A172 (cell line): ENCODE results near the gene NRK. TPM values are rescaled to one million over a fixed set of nuclear protein-coding genes. Genes with fewer than 3 reads are reported as not detected.
"Not testable (repeated sequence)": the region's sequence is repeated elsewhere in the genome, so short reads cannot be mapped to it uniquely, and the experiment has no call there.

Experiments
- DNase-seq: peaks from one replicate; pipeline ENCODE4 v3.0.0-alpha.2; 2015; ENCODE audit warnings: low spot score
- total RNA-seq: library from RNA; depleted of rRNA; stranded (reverse); fragments of >200 nt; shearing (Covaris generic); gene quantifications from 2 replicates; pipeline ENCODE4 v1.2.3, GENCODE V29; 2014; rRNA removed

The NRK gene
- total RNA-seq, 1 experiment from 2014 or later = not detected

- DNase-seq = no peak
Measured at GRCh38 chrX:105882581-105883275, 60.4 kb downstream of the NRK start.

DNA sequence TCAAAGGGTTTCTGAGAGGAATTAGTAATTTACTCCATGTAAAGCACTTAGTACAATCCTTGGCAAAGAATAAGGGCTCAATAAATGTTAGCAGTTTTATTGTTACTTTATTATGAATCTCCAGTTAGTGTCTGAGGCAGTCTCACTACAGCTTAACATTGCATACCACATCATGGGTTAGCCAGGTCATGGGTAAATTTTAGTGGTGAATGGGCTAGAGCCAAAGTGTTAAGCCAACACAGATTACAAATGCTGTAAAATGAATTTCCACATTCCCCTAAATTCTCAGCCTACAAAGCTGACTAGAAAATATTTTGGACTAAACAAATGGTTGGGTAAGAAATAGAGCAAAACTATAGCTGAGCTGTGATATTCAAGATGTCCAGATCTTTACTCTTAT is 72.4 kb downstream of the NRK start:
- DNase-seq = no peak

- DNase-seq = no peak
Measured at GRCh38 chrX:105909576-105909975, 87.2 kb downstream of the NRK start.

- DNase-seq = no peak
Measured at GRCh38 chrX:105910563-105911105, 88.3 kb downstream of the NRK start.

DNA sequence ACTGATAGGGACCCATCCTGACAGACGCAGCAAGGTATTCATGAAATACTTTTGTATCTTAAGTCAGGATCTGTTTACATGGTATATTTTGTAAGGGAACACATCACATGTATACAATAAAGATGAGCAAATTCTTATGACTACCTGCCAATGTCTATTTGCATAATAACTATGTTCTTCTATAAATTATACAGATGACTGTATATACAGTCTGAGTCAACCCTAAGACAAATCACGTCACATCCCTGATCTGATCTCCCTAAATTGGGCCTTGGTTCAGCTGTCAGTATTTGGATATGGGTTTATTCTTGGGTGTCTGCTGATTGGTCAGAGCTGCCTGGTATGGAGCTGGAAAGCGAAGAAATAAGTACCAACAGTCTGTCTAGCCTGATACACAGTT is 122.9 kb downstream of the NRK start:
- DNase-seq = no peak

DNA sequence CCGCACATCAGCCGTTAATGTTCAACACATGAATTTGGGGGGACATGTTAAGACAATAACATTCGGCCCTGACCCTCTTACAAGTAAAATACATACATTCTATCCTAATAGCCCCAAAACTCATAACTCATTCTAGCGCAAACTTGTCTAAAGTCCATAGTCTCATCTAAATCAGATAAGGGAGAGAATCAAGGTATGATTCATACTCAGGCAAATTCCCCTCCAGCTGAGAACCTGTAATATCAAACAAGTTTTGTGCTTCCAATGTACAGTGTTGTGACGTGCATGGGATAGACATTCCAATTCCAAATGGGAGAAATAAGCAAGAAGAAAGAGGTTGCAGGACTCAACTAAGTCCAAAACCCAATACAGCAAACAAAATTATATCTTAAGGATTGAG is 147.1 kb downstream of the NRK start:
- no peak for DNase-seq

GRCh38 chrX:105972690-105973386 is 150.5 kb downstream of the NRK start:
- no peak for DNase-seq

DNA sequence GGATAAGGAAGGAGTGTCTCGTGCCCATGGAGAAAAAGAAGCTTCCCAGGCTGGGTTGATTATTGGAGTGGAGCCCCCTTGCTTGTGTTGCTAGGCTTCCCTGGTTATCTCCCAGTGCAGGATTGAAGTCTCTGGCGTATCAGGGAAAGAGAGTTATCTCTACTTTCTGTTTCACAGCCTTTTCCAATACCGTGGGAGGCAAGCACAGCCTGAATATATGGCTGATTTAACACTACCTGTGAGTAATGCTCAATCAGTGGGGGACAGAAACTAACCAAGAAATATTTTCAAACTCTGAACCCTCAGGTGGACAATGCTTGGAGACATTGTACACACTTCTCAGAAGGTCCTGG is 151.0 kb downstream of the NRK start:
- no peak for DNase-seq

DNA sequence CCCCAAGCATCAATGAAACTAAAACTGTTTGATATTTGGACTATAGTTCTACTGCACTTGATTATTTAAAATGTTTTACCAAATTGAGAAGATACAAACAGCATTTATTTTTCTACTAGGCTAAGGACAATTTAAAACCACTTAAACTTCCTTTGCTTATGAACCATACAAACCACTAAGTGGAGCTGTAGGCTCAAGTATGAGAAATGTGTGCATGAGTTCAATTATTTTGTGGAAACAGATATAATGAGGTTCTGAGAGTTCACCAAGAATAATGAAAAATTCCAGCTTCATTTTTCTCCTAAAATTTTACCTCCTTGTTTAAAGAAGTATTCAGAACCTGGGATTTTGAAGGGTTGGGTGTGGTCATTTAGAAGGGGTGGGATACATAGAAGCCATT is 153.0 kb downstream of the NRK start:
- DNase-seq = no peak

DNA sequence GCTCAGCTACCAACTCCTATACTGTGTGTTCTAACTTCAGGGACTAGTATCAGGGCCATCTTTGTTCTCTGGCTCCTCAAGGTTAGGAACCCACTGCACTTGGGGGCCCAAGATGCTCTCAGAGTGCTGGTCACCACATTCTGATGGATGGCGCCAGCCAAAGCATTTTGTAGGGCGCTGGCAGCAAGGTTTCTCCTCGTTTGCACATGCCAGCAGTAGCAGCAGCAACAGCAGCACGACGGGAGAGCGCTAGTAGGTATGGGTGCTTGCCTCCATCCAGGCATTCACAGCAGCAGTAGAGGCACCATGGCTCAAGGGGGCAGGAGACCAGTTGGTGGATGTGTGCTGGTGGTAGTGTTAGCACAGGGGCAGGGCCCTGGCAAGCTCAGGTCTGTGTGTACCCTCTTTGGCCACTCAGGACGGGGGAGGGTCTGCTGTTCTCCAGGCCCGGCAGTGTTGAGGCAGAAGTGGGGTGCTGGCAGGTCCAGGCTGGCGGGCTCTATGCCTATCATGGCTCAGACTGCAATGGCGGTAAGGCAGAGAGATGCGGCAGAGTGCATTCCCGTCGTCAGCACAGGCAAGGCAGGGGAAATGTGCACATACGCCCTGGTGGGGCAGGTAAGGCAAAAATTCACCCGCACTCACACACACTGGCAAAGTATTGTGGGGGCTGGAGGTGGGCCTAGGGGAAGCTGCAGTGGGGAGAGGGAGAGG is 159.6 kb downstream of the NRK start:
- no peak for DNase-seq

DNA sequence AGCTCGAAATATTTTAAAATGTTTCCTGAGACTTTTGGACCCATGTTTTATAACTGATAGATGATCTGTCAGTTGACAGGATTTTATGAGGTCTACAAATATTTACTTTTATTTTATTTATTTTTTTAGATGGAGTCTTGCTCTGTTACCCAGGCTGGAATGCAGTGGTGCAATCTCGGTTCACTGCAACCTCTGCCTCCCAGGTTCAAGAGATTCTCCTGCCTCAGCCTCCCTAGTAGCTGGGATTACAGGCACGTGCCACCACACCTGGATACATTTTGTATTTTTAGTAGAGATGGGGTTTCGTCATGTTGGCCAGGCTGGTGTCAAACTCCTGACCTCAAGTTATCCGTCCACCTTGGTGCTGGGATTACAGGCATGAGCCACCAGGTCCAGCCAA is 166.1 kb downstream of the NRK start:
- DNase-seq = not testable (repeated sequence)

DNA sequence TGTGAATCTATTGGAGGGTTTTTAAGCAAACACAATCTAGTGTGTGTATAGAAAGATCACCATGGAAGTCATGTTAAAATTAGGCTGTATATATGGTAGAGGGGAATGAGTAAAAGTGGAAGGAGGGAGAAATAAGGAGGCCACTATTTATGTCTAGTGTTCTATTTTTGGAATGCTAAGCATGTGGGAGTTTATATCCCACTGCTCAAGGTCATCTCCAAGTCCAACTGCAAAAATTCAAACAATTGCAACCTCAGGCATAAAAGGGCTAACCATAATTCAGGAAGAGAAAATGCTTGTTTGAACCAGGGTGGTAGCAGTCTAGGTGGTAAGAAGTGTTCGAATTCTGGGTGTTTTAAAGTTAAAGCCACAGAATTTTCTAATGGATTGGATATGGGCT is 177.0 kb downstream of the NRK start:
- DNase-seq = no peak

DNA sequence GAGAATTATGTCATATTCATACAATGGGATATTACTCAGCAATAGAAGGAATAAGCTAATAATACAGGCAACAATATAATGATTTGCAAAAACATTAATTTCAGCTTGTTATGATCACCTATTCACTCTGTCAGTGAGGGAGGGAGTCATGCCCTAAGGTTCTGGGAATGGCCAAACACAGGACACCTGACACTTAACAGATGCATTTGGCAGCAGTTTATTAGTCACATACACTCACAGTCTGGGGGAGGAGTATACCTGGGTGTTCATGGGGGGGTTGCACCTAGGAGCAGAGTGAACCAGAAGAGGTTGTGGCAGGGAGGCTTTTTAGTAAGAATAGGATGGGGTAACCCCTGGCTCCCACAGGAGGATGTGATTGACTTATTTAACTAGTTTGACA is 177.9 kb downstream of the NRK start:
- no peak for DNase-seq

GRCh38 chrX:106000609-106001008 is 178.3 kb downstream of the NRK start:
- not testable (repeated sequence) for DNase-seq

DNA sequence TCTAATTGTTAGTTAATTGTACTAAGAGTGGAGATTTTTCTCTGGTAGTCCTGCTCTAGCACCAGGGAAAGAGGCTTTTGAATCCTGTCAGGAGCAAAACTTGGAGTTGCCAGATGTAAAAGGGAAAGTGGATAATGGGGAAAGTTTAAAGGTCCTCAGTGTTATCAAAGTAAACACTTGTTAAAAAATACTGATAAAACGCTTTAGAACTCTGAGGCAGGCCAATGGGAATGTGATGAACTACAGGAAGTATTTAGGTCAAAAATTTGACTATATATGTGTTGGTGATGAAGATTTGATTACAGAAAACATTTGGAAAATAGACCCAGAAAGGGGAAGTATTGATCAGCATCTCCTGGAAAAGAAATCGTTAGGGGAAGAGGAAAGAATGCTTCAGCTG is 183.3 kb downstream of the NRK start:
- no peak for DNase-seq

DNA sequence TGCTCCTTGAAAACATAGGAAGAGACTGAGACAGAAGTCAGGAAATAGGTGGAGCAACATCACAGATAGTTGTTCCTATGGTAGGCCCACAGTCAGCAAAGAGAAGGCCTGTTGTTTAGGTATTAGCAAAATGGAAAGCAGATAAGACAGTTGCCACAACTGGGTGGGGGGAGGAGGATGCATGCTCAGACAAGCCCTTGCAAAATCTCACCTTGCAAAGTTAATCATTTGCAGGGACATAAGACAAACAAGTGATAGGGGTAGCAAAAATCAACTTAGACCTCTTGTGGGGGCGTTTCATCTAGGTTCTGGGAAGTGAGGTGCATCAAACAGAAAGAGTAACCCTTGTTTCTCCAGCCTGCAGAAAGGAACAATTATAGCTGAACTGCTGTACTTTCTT is 185.5 kb downstream of the NRK start:
- no peak for DNase-seq

Other genes starting within 250 kb of the NRK start
- not detected in 2 replicates for gene SERPINA7, start 216.2 kb downstream of the NRK start, total RNA-seq